WI38 (cell line): Measurements from ENCODE around the gene NGEF.

ENCODE experiments used
- H3K4me3 ChIP-seq: 2 replicates; pipeline ENCODE4 v1.5.1; 2011; ENCODE audit warnings: low read depth, mild to moderate bottlenecking, control low read depth, low read length
- CTCF ChIP-seq: IDR thresholded peaks from 2 replicates; pipeline ENCODE4 v1.5.1; 2012; ENCODE audit warnings: low read depth, mild to moderate bottlenecking, control low read depth, low read length

The NGEF gene

GRCh38 chr2:232889876-232890401, 123.1 kb downstream of the NGEF start:
- no peak for TF ChIP-seq CTCF
- no peak overlapping the region for H3K4me3 ChIP-seq

- no peak for TF ChIP-seq CTCF
- no peak overlapping the region for H3K4me3 ChIP-seq
Observed at GRCh38 chr2:232888839-232889529, 124.1 kb downstream of the NGEF start.

GRCh38 chr2:232888099-232888836, 124.8 kb downstream of the NGEF start:
- H3K4me3 ChIP-seq: no peak overlapping the region
- no peak for TF ChIP-seq CTCF

GRCh38 chr2:232887171-232887850, 125.7 kb downstream of the NGEF start:
- no peak overlapping the region for H3K4me3 ChIP-seq
- no peak for TF ChIP-seq CTCF

- no peak overlapping the region for H3K4me3 ChIP-seq
- no peak for TF ChIP-seq CTCF
Observed at GRCh38 chr2:232886632-232887031, 126.4 kb downstream of the NGEF start.

GRCh38 chr2:232886176-232886575, 126.9 kb downstream of the NGEF start:
- H3K4me3 ChIP-seq: no peak overlapping the region
- TF ChIP-seq CTCF: no peak
